HG03469 (cell line): ENCODE results near the gene USP12.

Experiments used
- ATAC-seq: cut with Tn5 transposase; IDR thresholded peaks from one replicate; pipeline ENCODE4 v1.9.1; 2021; ENCODE audit warnings: mild to moderate bottlenecking, moderate library complexity, moderate number of reproducible peaks; ENCODE audit not compliant: unreplicated experiment

Gene USP12

GRCh38 chr13:27186295-27186694, 14.7 kb upstream of the USP12 start:
- no peak for ATAC-seq

GRCh38 chr13:27183561-27184147, 12.0 kb upstream of the USP12 start:
- no peak for ATAC-seq

- no peak for ATAC-seq
These were observed 11.4 kb upstream of the USP12 start for GRCh38 chr13:27182844-27183497.

GRCh38 chr13:27182054-27182453, 10.4 kb upstream of the USP12 start:
- ATAC-seq: no peak

- no peak for ATAC-seq
These were observed 6.2 kb upstream of the USP12 start for GRCh38 chr13:27177852-27178251.

GRCh38 chr13:27176470-27177410, 5.1 kb upstream of the USP12 start:
- no peak for ATAC-seq

- ATAC-seq: no peak
These were observed 3.3 kb upstream of the USP12 start for GRCh38 chr13:27174766-27175455.

GRCh38 chr13:27172495-27172842, 858 bp upstream of the USP12 start:
- ATAC-seq: no peak

- ATAC-seq: peak; percentile 45
These were observed 350 bp upstream of the USP12 start for GRCh38 chr13:27171827-27172494.

- peak; percentile 1 for ATAC-seq
These were observed 931 bp downstream of the USP12 start for GRCh38 chr13:27170516-27171243.

- ATAC-seq: no peak
These were observed 1.4 kb downstream of the USP12 start for GRCh38 chr13:27170221-27170515.

GRCh38 chr13:27168906-27169657, 2.5 kb downstream of the USP12 start:
- no peak for ATAC-seq

GRCh38 chr13:27168086-27168485, 3.5 kb downstream of the USP12 start:
- ATAC-seq: no peak

GRCh38 chr13:27166313-27166712, 5.3 kb downstream of the USP12 start:
- ATAC-seq: no peak

- ATAC-seq: no peak
These were observed 9.6 kb downstream of the USP12 start for GRCh38 chr13:27161980-27162379.

- ATAC-seq: no peak
These were observed 10.2 kb downstream of the USP12 start for GRCh38 chr13:27161423-27161822.

GRCh38 chr13:27160657-27161295, 10.8 kb downstream of the USP12 start:
- ATAC-seq: no peak

GRCh38 chr13:27159806-27160563, 11.6 kb downstream of the USP12 start:
- ATAC-seq: no peak
